IMR-90 (cell line): ENCODE measurements around the gene ITGA4. TPM values are rescaled to one million over a fixed set of nuclear protein-coding genes. Genes with fewer than 3 reads are reported as not detected.
A peak's percentile ranks its signal among the peaks of the same experiment; 100 is the strongest.

ENCODE experiments used
- ATAC-seq: fragments of 200-7000 bp; cut with Tn5 transposase; 2 replicates; pipeline ENCODE4 v1.9.1; 2020; ENCODE audit warnings: low read depth, mild to moderate bottlenecking, moderate library complexity
- BruUV-seq: library from RNA; stranded (reverse); fragments of 400-500 nt; replicated peaks from 2 replicates; lab custom pipeline; 2021; lab: Mats Ljungman, UMichigan
- CTCF ChIA-PET: fragments of 300-600 bp; formaldehyde crosslinking; extraction: SDS; loops from one replicate; lab custom pipeline; 2021; ENCODE audit warnings: antibody characterized with exemption; lab: Yijun Ruan, JAX
- POLR2A ChIA-PET: fragments of 300-600 bp; sonication (Branson Sonifier 250); formaldehyde crosslinking; loops from one replicate; lab custom pipeline; 2022; ENCODE audit warnings: antibody characterized with exemption; ENCODE audit not compliant: unreplicated experiment; lab: Charles Lee
- DNase-seq: peaks from one replicate; pipeline ENCODE4 v3.0.0; 2013
- H2AFZ ChIP-seq: replicated peaks from 2 replicates; pipeline ENCODE3; 2013; ENCODE audit warnings: low read length, mild to moderate bottlenecking; ENCODE audit not compliant: poor library complexity
- H2AK5ac ChIP-seq: 2 replicates; pipeline ENCODE4 v1.6.1; 2013; ENCODE audit warnings: low read depth, low read length, inconsistent platforms
- H2AK9ac ChIP-seq: replicated peaks from 2 replicates; pipeline ENCODE3; 2013; ENCODE audit warnings: mild to moderate bottlenecking, low read depth, low read length, moderate library complexity; ENCODE audit not compliant: poor library complexity
- H2BK120ac ChIP-seq: 2 replicates; pipeline ENCODE4 v1.6.1; 2013; ENCODE audit warnings: low read depth, low read length, inconsistent platforms
- H2BK15ac ChIP-seq: 3 replicates; pipeline ENCODE4 v1.6.1; 2013; ENCODE audit warnings: low read depth, low read length, inconsistent platforms
- H2BK20ac ChIP-seq: 2 replicates; pipeline ENCODE4 v1.6.1; 2013; ENCODE audit warnings: low read depth, mild to moderate bottlenecking, inconsistent platforms, low read length, moderate library complexity
- H2BK5ac ChIP-seq: 2 replicates; pipeline ENCODE4 v1.6.1; 2013; ENCODE audit warnings: mild to moderate bottlenecking, low read depth, low read length, inconsistent platforms; ENCODE audit not compliant: poor library complexity, severe bottlenecking
- H3K14ac ChIP-seq: replicated peaks from 2 replicates; pipeline ENCODE4 v1.6.1; 2013; ENCODE audit warnings: low read depth, low read length, inconsistent platforms
- H3K18ac ChIP-seq: 2 replicates; pipeline ENCODE4 v1.6.1; 2013; ENCODE audit warnings: low read depth, low read length, control low read depth
- H3K23ac ChIP-seq: 2 replicates; pipeline ENCODE4 v1.6.1; 2013; ENCODE audit warnings: low read depth, low read length, inconsistent platforms
- H3K27ac ChIP-seq: 2 replicates; pipeline ENCODE4 v1.5.1; 2013; ENCODE audit warnings: mild to moderate bottlenecking, control low read depth, low read length; ENCODE audit not compliant: insufficient read depth
- H3K27me3 ChIP-seq: 2 replicates; pipeline ENCODE4 v1.6.1; 2013; ENCODE audit warnings: low read length; ENCODE audit not compliant: control insufficient read depth, insufficient read depth
- H3K36me3 ChIP-seq: 2 replicates; pipeline ENCODE4 v1.6.1; 2013; ENCODE audit warnings: low read length, mixed read lengths; ENCODE audit not compliant: control insufficient read depth, insufficient read depth
- H3K4ac ChIP-seq: 2 replicates; pipeline ENCODE4 v1.6.1; 2013; ENCODE audit warnings: low read depth, low read length, inconsistent platforms
- H3K4me1 ChIP-seq: 2 replicates; pipeline ENCODE4 v1.6.1; 2013; ENCODE audit warnings: low read length, mixed read lengths; ENCODE audit not compliant: control insufficient read depth, insufficient read depth
- H3K4me2 ChIP-seq: 2 replicates; pipeline ENCODE4 v1.6.1; 2013; ENCODE audit warnings: low read depth, mild to moderate bottlenecking, control low read depth, low read length, moderate library complexity
- H3K4me3 ChIP-seq: 2 replicates; pipeline ENCODE4 v1.5.1; 2013; ENCODE audit warnings: low read depth, mild to moderate bottlenecking, control low read depth, low read length, moderate library complexity; ENCODE audit not compliant: insufficient read depth
- H3K56ac ChIP-seq: 2 replicates; pipeline ENCODE4 v1.6.1; 2013; ENCODE audit warnings: low read length, inconsistent platforms; ENCODE audit not compliant: insufficient read depth; ENCODE audit errors: extremely low read depth
- H3K79me1 ChIP-seq, 2 experiments: 2 replicates each; pipeline ENCODE4 v1.6.1; 2013; ENCODE audit warnings: low read length in 2 of 2, inconsistent platforms in 1 of 2, low read depth in 1 of 2
- H3K9ac ChIP-seq: 2 replicates; pipeline ENCODE4 v1.6.1; 2013; ENCODE audit warnings: low read depth, low read length, control low read depth
- H3K9me1 ChIP-seq: 2 replicates; pipeline ENCODE4 v1.6.1; 2013; ENCODE audit warnings: low read length, inconsistent platforms; ENCODE audit not compliant: insufficient read depth
- H3K9me3 ChIP-seq: 2 replicates; pipeline ENCODE4 v1.6.1; 2013; ENCODE audit warnings: low read length; ENCODE audit not compliant: control insufficient read depth, insufficient read depth
- H4K20me1 ChIP-seq: 2 replicates; pipeline ENCODE4 v1.6.1; 2013; ENCODE audit warnings: low read length, inconsistent platforms; ENCODE audit not compliant: insufficient read depth
- H4K5ac ChIP-seq: 2 replicates; pipeline ENCODE4 v1.6.1; 2013; ENCODE audit warnings: mild to moderate bottlenecking, low read depth, low read length, control low read depth
- H4K8ac ChIP-seq, 2 experiments: 2 replicates each; pipeline ENCODE4 v1.6.1; 2013; ENCODE audit warnings: low read depth in 2 of 2, low read length in 2 of 2, control low read depth in 1 of 2, inconsistent platforms in 1 of 2
- H4K91ac ChIP-seq: 2 replicates; pipeline ENCODE4 v1.6.1; 2013; ENCODE audit warnings: low read depth, low read length, inconsistent platforms; ENCODE audit not compliant: insufficient read depth
- CTCF ChIP-seq: conservative IDR thresholded peaks from 2 replicates; pipeline ENCODE4 v1.5.1; 2012; ENCODE audit warnings: mild to moderate bottlenecking, low read depth, low read length, improper control_type of control experiment
- FOS ChIP-seq: fragments of 150-350 bp; IDR thresholded peaks from 2 replicates; pipeline ENCODE4 v1.6.1; 2016; ENCODE audit warnings: low read depth, low read length
- MXI1 ChIP-seq: IDR thresholded peaks from 2 replicates; pipeline ENCODE4 v1.6.1; 2012; ENCODE audit warnings: low read depth, mild to moderate bottlenecking, low read length, moderate library complexity, borderline replicate concordance
- RFX5 ChIP-seq: IDR thresholded peaks from 2 replicates; pipeline ENCODE4 v1.8.0; 2012; ENCODE audit warnings: low read depth, mild to moderate bottlenecking, low read length, moderate library complexity
- WGBS, 2 experiments: methylation state at CpG; one replicate each; pipeline versions ENCODE4 v1.1.5 to v1.1.7; 2013; ENCODE audit warnings: missing lambda C conversion rate in 2 of 2; ENCODE audit not compliant: insufficient read length in 1 of 2; ENCODE audit errors: extremely low coverage in 2 of 2; 5-methylcytosine and 5-hydroxymethylcytosine counted together
- dilution Hi-C: fragments of 300-500 bp; cut with HindIII; formaldehyde crosslinking; loops from one replicate; pipeline ENCODE4 v1.14.3; 2018; ENCODE audit warnings: low sequenced_read_pairs; ENCODE audit not compliant: unreplicated experiment
- in situ Hi-C: fragments of 300-500 bp; cut with MboI; formaldehyde crosslinking; loops from 3 replicates; pipeline ENCODE4 v1.14.3; 2019; ENCODE audit warnings: low sequenced_read_pairs, inconsistent platforms, mixed read lengths
- intact Hi-C: fragments of 100-400 bp; cut with micrococcal nuclease; formaldehyde crosslinking; loops from 2 replicates; pipeline ENCODE4 v1.10.0; 2022
- polyA plus RNA-seq, 3 experiments: library from polyadenylated mRNA; depleted of rRNA; stranded (reverse); fragments of >200 nt; gene quantifications; 2 replicates each; pipeline ENCODE4 v1.2.3, GENCODE V29; 2012; ENCODE audit warnings: low replicate concordance in 1 of 3
- total RNA-seq: library from RNA; depleted of rRNA; stranded (reverse); fragments of >200 nt; gene quantifications from 2 replicates; pipeline ENCODE4 v1.2.3, GENCODE V29; 2012

ITGA4 gene
- total and polyA plus RNA-seq, 2 of the 4 experiments (the other 2 are of a cell fraction) = 6.9 to 13.6 TPM

- ATAC-seq = no peak
- Histone ChIP-seq H3K4me1 (no peaks in the 10 kb centered on the region), H3K14ac (no peak overlapping the region), H3K9ac (no peak overlapping the region), H3K4me3 (no peak overlapping the region), H4K5ac (no peak overlapping the region), H4K20me1 (no peaks in the 10 kb centered on the region), H3K36me3 (no peaks in the 10 kb centered on the region), H2AK5ac (no peak overlapping the region), H2AK9ac (no peak overlapping the region), H2BK120ac (no peak overlapping the region), H3K56ac (no peak overlapping the region), H2AFZ (no peak overlapping the region), H3K27me3 (no peaks in the 10 kb centered on the region; the same call in 1 of the 2 replicates), H3K9me1 (no peaks in the 10 kb centered on the region), H3K4me2 (peak overlapping the region; percentile 62; the same call in 1 of the 2 replicates), H2BK20ac (no peak overlapping the region), H4K91ac (no peak overlapping the region), H3K79me1 (no peaks in the 10 kb centered on the region), H3K4ac (no peak overlapping the region), H3K27ac (no peak overlapping the region), H3K23ac (no peak overlapping the region), H4K8ac (no peak overlapping the region), H3K9me3 (no peaks in the 10 kb centered on the region), H3K18ac (no peak overlapping the region), H2BK5ac (no peak overlapping the region), H2BK15ac (no peak overlapping the region)
- intact Hi-C loops (no loop called here), dilution Hi-C loops (no loop called here), in situ Hi-C loops (no loop called here)
- no CpG with 5 or more reads among the region's 3 CpGs for WGBS, 2 experiments
- no TSS peak for BruUV-seq
- TF ChIP-seq MXI1 (no peak), CTCF (no peak), RFX5 (no peak), FOS (no peak)
- peak; percentile 8 for DNase-seq
- ChIA-PET CTCF (interaction anchor here (0.5 to 1.7 kb wide), 3 partner anchors 20 to 278 kb away, joined by 3 to 4 read pairs (median 3); no protein-coding TSS in a partner anchor), POLR2A (no interaction called here)
Measured at GRCh38 chr2:181546086-181546485, 88.9 kb downstream of the ITGA4 start.
